ENCODE data around the gene FGR. TPM values are rescaled to one million over a fixed set of nuclear protein-coding genes. Genes with fewer than 3 reads are reported as not detected.
A peak's percentile ranks its signal among the peaks of the same experiment; 100 is the strongest.

Gene FGR
- total and polyA plus RNA-seq, 2 donors (not counting 1 experiment from before 2014, with no cell fraction given), result 57.0 to 295 TPM

- intact Hi-C loops (cut with micrococcal nuclease), result loop anchor here (1.0 to 2.0 kb wide), 7 partner anchors 12 to 246 kb away; partner anchors contain the start of genes TMEM222 and WASF2
- Histone ChIP-seq H3K9me3 (ENCODE audit: control extremely low read depth in 1 of 3, control insufficient read depth in 2 of 3, insufficient read depth in 1 of 3, low read length in 2 of 3) (no peaks in the 10 kb centered on the region), H3K27ac (ENCODE audit: low read length in 2 of 2) (peak overlapping the region; percentile 27 to 68), H3K4me1 (ENCODE audit: control insufficient read depth in 2 of 2, insufficient read depth in 2 of 2, low read length in 2 of 2) (peaks cover 15 to 38% of the 10 kb centered on the region in 2 donors), H3K9ac (ENCODE audit: low read length) (peak overlapping the region; percentile 59), H4K20me1 (ENCODE audit: control insufficient read depth, insufficient read depth, low read length, poor library complexity, severe bottlenecking) (peaks cover 34% of the 10 kb centered on the region), H3K27me3 (replicated peaks in 1 of 4; ENCODE audit: control extremely low read depth in 1 of 4, control insufficient read depth in 3 of 4, insufficient read depth in 4 of 4, low read length in 3 of 4) (no peaks in the 10 kb centered on the region), H3K4me3 (ENCODE audit: control extremely low read depth in 1 of 5, extremely low read depth in 1 of 5, insufficient read depth in 1 of 5, low read depth in 2 of 5, low read length in 4 of 5) (peak overlapping the region in 4 of 5 experiments; percentile 25 to 69 (median 50)), H3K4me2 (replicated peaks; ENCODE audit: low read depth, low read length, poor library complexity, severe bottlenecking) (peak overlapping the region; percentile 79), H3K79me2 (ENCODE audit: control insufficient read depth, insufficient read depth, low read length) (peaks cover 43% of the 10 kb centered on the region), H2AFZ (ENCODE audit: insufficient read depth, low read depth, low read length, poor library complexity, severe bottlenecking) (peak overlapping the region; percentile 61), H3K36me3 (replicated peaks in 1 of 2; ENCODE audit: control extremely low read depth in 1 of 2, control insufficient read depth in 1 of 2, extremely low read depth in 1 of 2, insufficient read depth in 2 of 2, low read length in 1 of 2) (no peaks in the 10 kb centered on the region)
- no peak for TF ChIP-seq EZH2 (IDR thresholded peaks at IDR 0.05; ENCODE audit: borderline replicate concordance, insufficient read depth, low read depth, low read length, poor library complexity, severe bottlenecking)
- TF ChIP-seq CTCF (IDR thresholded peaks at IDR 0.05), result peak; percentile 82
- ChIA-PET POLR2A (interaction anchor here (0.6 to 1.6 kb wide), 6 partner anchors 12 to 131 kb away, joined by 3 to 4 read pairs (median 4); partner anchors contain the start of genes AHDC1 and WASF2), CTCF (interaction anchor here (0.8 to 5.7 kb wide), 23 partner anchors 9 to 173 kb away, joined by 3 to 82 read pairs (median 4); partner anchors contain the start of genes AHDC1 and WASF2)
- DNase-seq (peak; percentile 95), ATAC-seq (ENCODE audit: low read depth) (peak; percentile 92)
- Mint-ChIP-seq H3K27me3 (no peaks in the 10 kb centered on the region), H3K9me3 (ENCODE audit: insufficient read depth) (no peaks in the 10 kb centered on the region), H3K4me3 (peak overlapping the region; percentile 86), H3K27ac (peak overlapping the region; percentile 69), H3K4me1 (peaks cover 40% of the 10 kb centered on the region)
- WGBS (ENCODE audit: insufficient coverage), result 4% methylated on average over 63 of the region's 65 CpGs
Observed at GRCh38 chr1:27568300-27569087, 66.5 kb downstream of the FGR start.
